GM12872 (cell line): ENCODE results near the gene PTPRN2.

ENCODE experiments used
- TF ChIP-seq, protein P1 (sequence below): IDR thresholded peaks from 3 replicates; pipeline ENCODE4 v1.5.1; 2011; ENCODE audit warnings: low read depth, mild to moderate bottlenecking, low read length, moderate library complexity; ENCODE audit not compliant: insufficient read depth

PTPRN2 gene

DNA sequence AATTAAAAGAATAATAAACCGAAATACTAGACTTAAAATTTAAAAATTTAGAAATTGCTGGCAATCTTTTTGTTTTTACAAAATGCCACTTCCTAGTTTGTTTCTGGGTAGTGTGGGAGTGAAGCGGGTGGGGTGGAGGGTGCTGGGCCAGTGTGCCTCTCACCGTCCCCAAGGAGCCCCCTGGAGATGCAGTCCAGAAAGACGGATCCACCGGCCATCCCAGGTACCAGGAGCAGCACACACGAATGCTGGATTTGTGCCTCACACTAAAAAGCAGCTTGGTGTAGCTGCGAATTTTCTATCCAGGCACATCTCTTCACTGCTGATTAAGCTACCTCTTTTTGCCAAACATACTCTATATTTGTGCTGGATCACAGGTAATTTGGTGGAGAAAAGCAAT, 632.7 kb downstream of the PTPRN2 start:
- TF ChIP-seq, protein P1, sequence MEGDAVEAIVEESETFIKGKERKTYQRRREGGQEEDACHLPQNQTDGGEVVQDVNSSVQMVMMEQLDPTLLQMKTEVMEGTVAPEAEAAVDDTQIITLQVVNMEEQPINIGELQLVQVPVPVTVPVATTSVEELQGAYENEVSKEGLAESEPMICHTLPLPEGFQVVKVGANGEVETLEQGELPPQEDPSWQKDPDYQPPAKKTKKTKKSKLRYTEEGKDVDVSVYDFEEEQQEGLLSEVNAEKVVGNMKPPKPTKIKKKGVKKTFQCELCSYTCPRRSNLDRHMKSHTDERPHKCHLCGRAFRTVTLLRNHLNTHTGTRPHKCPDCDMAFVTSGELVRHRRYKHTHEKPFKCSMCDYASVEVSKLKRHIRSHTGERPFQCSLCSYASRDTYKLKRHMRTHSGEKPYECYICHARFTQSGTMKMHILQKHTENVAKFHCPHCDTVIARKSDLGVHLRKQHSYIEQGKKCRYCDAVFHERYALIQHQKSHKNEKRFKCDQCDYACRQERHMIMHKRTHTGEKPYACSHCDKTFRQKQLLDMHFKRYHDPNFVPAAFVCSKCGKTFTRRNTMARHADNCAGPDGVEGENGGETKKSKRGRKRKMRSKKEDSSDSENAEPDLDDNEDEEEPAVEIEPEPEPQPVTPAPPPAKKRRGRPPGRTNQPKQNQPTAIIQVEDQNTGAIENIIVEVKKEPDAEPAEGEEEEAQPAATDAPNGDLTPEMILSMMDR = no peak

DNA sequence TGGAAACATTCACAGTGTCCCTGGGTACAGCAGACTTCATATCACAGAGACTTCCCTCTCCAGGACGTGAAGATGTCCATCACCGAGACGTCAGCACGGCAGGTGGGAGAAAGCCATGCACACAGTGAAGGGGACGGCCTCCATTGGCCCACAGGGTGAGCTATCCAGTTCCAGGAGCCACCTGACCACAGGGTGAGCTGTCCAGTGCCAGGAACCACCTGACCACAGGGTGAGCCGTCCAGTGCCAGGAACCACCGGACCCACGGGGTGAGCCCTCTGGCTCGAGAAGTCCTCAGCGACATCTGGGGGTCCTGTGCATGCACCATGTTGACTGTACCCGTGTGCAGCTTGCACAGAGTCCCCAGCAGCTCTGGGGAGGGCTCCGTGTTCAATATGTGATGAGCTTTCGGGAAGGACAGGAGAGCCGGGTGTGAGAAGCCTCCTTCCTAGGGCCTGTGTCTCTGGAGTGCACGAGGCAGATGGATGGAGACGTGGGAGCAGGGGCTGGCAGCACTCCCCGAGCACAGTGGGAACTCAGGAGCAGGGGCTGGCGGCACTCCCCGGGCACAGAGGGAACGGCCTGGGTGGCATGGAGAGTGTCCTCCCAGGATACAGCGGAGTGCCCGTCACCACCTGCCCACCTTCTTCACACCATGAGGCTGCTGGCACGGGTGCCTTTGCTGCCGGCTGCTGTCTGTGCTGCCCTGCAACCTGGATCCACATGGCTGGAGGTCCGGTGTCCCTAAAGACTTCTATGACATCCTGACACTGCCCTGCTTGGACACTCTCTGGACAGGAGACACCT, 634.6 kb downstream of the PTPRN2 start:
- TF ChIP-seq, protein P1 = no peak

DNA sequence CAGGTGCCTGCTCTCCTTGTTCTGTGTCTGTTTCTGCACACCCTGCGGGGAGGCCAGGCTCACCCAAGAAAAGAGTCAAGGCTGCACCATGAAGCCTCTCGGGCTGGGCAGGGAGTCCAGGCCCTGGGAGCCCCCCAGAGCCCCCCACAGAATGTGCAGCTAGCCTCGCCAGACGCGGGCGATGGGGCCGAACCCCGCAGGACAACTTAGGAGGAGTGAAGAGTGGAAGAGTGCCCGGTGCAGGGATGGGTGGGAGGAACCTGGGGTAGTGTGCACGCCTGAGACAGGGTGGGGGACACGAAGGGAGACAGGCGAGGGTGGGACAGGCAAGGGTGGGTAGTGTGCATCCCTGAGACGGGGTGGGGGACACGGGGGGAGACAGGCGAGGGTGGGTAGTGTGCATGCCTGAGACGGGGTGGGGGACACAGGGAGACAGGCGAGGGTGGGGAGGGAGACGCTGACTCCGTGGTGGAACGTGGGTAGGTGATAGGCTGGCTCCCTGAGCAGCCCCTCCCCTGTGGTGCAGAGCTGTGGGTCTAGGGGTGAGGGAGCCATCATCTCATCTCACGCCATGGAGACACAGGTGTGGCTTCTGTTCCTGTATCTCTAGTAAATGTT, 635.5 kb downstream of the PTPRN2 start:
- TF ChIP-seq, protein P1 = no peak

DNA sequence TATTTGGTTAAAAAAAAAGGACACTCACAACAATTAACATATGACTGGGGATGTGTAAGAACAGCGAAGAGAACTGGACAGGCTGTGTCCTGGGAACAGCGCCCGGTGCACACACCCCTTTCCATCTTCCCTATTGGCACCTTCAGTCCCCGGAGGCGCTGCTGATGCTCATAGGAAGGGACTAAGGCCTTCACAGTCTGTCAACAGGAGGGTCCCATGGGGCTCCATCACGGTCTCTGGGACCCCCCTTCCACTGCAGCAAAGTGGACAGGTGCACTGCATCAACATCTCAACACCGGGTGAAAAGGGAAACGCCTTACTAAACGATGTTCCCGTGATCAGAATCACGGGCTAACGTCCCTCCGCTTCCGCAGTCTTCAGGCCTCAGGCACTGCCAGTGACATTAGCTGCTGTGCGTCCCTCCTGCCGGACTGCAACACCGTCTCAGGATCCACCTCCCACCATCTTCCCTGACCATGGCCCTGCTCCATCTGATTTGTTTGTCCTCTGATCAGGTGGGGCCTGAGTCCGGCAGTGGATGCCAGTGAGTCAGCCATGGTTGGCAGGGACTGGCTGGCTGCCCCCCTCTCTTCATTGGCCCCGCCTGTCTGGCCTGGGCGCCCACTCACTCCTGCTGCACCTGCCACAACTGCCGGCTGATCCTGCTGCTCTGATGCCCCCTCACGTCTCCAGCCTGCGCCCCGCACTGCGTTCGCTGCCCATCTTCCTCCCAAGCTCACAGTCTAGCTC, 636.1 kb downstream of the PTPRN2 start:
- TF ChIP-seq, protein P1 = no peak

DNA sequence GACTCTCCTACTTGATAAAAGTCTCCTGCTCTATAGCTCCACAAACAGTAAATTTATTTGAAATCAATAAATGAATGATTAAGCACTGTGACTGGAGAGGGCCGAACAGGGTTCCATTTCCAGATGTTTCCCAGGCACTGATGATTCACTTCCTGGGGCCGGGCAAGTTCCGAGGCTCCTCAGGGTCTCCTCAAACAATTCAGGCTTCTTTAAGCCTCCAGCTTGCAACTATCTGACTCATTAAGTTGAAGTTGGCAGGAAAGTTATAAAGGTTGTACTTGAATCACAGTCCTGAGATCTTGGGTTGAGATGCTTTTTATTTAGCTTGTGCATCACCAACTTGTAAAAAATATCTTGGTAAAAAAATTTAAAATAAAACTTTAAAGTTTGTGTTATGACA, 637.9 kb downstream of the PTPRN2 start:
- TF ChIP-seq, protein P1 = no peak

DNA sequence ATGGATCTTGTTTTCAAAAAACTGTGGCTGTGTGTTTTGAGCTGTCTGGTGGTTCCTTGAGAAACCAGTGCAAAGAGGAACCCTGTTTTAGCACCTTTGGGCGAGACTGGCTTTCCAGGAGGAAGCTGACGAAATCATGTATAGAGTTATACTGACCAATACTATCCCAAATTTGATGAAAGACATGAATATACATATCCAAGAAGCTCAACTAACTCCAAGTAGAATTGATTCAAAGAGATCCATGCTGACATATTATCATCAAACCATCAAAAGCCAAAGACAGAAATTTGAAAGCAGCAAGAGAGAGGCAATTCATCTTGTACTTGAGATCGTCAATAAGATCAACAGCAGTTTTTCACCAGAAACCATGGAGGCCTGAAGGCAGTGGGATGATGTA, 640.1 kb downstream of the PTPRN2 start:
- TF ChIP-seq, protein P1 = no peak

DNA sequence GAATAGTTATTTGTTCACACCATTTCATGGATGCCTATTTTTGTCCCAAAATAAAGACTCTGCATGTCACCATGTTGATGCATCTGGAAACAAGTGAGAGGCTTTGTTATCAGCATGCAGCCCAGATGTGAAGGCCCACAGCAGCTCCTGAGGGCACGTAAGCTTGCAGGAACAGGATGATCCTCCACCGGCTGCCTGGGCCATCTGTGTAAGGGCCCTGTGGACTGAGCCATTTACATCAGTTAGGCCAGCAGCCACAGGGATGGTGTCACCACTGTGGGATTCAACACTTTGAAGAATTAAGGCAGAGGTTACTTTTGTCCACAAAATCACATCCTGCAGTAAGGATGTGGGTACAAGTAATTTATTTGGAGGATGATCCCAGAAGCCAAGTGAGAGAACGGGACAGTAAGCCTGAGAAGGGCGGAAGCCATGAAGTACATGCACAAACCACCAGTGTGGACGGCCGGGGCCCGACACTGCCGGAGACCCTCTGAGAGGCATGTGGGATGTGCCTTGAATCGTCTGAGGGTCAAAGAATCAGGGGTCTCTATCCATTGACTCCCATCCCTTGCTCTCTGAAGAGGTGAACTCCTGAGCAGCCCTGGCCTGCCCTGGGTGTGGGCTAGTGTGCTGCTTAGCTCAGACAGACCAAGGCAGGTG, 641.1 kb downstream of the PTPRN2 start:
- TF ChIP-seq, protein P1 = no peak
